HG02840 (cell line): Measurements from ENCODE around the gene LGALS12.

Experiments used
- ATAC-seq: cut with Tn5 transposase; IDR thresholded peaks from one replicate; pipeline ENCODE4 v1.9.1; 2021; ENCODE audit warnings: mild to moderate bottlenecking, moderate library complexity, moderate number of reproducible peaks; ENCODE audit not compliant: unreplicated experiment, low FRiP score

LGALS12 gene, protein sequence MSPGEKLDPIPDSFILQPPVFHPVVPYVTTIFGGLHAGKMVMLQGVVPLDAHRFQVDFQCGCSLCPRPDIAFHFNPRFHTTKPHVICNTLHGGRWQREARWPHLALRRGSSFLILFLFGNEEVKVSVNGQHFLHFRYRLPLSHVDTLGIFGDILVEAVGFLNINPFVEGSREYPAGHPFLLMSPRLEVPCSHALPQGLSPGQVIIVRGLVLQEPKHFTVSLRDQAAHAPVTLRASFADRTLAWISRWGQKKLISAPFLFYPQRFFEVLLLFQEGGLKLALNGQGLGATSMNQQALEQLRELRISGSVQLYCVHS

GRCh38 chr11:63505857-63506528 is at the start of gene LGALS12:
LGALS12 (plus strand) TSS chr11:63506084; CDS start chr11:63506459, 375 bp downstream.
- no peak for ATAC-seq

DNA sequence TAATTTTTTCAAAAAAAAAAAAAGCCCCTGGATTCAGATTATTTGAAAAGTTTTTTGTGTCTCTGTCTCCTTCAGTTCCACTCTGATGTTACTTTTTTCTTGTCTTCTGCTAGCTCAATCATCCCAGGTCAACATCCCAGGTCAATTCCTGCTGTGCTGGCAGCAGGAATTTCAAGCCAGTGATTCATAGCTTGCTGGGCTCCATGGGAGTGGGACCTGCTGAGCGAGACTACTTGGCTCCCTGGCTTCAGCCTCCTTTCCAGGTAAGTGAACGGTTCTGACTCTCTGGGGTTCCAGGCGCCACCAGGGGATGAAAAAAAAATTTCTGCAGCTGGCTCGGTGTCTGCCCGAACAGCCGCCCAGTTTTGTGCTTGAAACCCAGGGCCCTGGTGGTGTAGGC is 46.3 kb upstream of the LGALS12 start:
- no peak for ATAC-seq

DNA sequence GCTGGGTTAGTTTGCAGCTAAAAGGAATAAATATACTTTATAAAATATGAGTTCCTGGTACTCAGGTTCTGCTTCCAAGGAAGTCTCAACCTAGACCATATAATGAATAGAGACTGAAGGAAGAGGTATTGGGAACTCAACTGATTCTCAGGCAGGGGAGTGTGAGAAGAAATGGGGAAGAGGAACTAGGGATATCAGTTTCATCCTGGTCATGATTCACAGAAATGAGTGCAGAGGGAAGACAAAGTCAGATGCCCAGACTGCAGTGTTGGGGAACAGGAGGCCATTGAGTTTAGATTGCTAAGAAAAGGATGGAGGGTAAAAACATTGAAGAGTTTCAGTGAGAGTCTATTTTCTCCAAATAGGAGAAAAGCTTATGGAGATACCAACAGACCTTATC is 43.7 kb upstream of the LGALS12 start:
- ATAC-seq: no peak

DNA sequence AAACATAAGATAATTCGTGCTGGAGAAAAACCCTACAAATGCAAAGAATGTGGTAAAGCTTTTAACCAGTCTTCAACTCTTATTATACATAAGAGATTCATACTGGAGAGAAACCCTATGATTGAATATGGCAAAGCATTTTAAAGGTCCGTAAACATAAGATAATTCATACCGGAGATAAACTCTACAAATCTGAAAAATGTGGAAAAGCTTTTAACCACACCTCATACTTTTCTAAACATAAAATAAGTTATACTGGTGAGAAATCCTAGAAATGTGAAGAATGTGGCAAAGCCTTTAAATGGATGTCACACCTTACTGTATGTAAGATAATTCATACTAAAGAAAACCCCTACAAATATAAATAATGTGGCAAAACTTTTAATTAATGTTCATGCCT is 35.6 kb upstream of the LGALS12 start:
- ATAC-seq: no peak

DNA sequence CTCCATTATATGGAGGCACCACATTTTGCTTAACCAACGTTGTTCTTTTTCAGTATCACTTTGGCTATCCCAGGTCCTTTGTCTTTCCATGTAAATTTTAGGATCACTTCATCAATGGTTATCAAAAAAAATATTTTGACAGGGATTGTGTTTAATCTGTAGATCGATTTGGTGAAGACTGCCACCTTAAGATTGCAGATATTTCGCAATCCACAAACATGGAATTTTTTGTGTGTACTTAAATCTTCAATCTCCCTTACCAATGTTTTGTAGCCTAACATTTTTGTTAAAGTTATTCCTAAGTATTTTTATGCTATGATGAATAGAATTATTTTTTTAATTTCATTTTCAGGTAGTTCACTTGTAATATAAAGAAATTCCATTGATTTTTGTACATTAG is 33.5 kb upstream of the LGALS12 start:
- ATAC-seq: no peak

DNA sequence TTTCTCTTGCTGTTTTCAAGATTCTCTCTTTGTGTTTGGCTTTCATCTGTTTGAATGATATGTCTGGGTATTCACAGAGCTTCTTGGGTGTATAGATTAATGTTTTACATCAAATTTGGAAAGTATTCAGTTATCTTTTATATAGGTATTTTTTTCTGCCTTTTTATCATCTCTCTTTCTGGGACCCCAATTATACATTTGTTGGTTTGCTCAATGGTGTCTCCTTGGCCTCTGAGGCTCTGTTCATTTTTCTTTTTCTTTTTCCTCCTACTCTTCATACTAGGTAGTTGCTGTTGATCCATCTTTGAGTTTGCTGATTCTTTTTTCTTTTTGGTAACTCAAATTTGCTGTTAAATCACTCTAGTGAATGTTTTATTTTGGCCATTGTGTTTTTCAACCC is 29.3 kb upstream of the LGALS12 start:
- no peak for ATAC-seq

- no peak for ATAC-seq
Observed at GRCh38 chr11:63478896-63479295, 27.0 kb upstream of the LGALS12 start.

DNA sequence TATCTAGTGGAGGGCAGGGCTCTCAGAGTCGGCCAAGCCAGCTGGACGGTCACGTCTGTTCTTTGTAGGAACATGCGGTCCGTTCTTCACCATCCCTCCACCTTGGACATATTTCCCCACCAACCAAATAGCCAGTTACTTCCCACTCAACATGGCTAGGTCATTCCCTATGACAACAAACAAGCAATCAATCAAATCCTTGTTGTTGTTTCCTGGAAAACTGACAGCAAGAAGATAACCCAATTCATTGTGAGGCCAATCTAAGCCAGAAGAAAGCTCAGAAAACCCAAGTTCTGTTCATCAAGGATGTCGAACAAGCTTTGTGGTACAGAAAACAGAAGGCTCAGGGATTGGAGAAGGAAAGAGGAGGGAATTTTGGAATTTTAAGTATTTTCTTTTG is 25.8 kb upstream of the LGALS12 start:
- ATAC-seq: no peak

DNA sequence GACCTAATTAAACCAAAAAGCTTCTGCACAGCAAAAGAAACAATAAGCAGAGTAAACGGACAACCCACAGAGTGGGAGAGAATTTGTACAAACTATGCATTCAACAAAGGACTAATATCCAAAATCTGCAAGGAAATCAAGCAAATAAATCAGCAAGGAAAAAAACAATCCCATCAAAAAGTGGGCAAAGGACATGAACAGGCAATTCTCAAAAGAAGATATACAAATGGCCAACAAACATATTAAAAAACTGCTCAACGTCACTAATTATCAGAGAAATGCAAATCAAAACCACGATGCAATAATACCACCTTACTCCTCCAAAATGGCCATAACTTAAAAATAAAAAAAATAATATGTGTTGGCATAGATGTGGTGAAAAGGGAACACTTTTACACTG is 20.1 kb upstream of the LGALS12 start:
- ATAC-seq: no peak

GRCh38 chr11:63488789-63489188 is 17.1 kb upstream of the LGALS12 start:
- ATAC-seq: no peak

GRCh38 chr11:63489879-63490278 is 16.0 kb upstream of the LGALS12 start:
- ATAC-seq: no peak

- ATAC-seq: no peak
Observed at GRCh38 chr11:63490551-63491239, 15.2 kb upstream of the LGALS12 start, which contains the start of gene PLAAT5. PLAAT5 (minus strand) TSS chr11:63491167; CDS start chr11:63491034, 133 bp downstream.

GRCh38 chr11:63491240-63491587 is 14.7 kb upstream of the LGALS12 start:
- ATAC-seq: no peak

DNA sequence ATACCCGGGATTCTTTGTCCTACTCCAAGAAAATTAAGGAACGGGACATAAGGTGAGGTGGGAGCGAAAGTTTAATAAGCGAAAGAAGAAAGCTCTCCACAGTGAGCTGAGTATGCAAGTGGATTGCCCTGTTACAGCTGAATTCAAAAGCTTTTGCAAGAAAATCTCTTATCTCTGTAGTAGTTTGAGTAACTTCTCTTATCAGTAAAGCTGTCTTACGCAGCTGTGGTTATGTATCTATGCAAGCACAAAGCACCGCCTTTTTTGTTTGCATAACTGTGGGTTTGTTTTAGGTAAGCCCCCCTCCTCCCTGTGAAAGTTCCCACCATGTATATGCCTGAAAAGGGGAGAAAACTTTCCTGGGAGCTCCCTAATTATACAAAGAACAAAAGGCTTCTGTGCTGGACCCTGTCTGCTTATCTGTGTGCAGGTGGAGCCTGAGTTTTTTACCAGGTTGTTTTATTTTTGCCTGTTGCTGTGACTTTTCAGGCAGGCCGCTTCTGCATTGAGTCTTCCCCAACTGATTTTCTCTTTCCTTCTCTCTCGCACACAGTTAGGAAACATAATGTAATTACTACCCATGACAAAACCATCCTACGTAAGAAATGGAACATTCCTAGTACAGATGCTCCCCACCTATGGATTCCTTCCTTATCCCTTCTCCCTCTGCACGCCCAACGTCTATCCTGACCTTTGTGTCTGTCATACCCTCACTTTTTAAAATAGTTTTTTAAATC is 14.1 kb upstream of the LGALS12 start:
- no peak for ATAC-seq

DNA sequence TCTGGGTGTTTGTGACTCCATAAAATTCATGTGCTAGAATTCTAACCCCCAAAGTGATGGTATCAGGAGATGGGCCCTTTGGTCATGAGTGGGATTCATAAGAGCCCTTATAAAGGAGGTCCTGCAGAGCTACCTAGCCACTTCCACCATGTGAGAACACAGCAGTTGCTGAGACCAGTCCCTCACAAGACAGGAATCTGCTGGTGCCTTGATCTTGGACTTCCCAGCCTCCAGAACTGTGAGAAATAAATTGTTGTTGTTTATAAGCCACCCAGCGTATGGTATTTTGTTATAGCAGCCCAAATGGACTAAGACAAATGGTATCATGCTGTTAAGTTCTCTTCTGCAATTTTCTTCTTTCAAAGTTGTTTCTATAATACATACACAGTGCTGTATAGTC is 13.4 kb upstream of the LGALS12 start:
- ATAC-seq: no peak

GRCh38 chr11:63493127-63493526 is 12.8 kb upstream of the LGALS12 start:
- ATAC-seq: no peak

DNA sequence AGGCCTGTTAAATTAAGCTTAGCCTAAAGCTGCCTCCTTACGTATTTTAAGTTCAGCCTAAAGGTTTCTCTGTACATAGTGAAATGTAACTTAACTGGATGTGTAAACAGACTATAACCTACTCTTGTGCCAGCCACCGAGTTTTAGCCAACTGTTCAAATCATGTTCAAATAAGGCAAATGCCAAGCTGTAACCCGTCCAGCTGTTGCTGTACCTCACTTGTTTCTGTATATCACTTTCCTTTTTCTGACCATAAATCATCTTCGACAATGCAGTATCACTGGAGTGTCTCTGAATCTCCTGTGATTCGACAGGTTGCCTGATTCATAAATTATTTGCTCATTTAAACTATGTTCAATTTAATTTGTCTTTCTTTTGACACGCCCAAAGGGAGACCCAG is 10.9 kb upstream of the LGALS12 start:
- no peak for ATAC-seq

DNA sequence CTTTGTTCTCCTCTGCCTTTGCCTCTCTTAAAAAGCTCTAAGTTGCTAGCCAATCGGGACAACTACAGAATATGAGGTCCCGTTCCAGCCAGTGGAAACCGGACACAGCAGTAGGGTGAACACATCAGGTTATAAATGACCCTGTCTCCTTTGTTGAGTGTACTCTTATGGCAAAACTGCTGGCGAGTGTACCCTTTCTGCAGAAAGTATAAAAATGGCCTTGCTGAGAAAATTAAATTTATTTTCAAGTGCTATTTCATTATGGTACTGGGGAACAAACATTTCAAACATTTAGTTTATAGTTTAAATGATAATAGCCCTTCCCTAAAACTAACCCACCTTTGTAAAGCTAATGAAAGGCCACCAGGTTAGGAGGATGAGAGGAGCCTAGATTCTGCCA is 6.0 kb upstream of the LGALS12 start:
- ATAC-seq: no peak

GRCh38 chr11:63501236-63501635 is 4.6 kb upstream of the LGALS12 start:
- no peak for ATAC-seq

GRCh38 chr11:63502252-63502820 is 3.5 kb upstream of the LGALS12 start:
- no peak for ATAC-seq

- no peak for ATAC-seq
Observed at GRCh38 chr11:63503492-63503891, 2.4 kb upstream of the LGALS12 start.
